HG02571 (cell line): ENCODE results near the gene IGF1R.
A peak's percentile ranks its signal among the peaks of the same experiment; 100 is the strongest.

Experiments
- ATAC-seq: cut with Tn5 transposase; IDR thresholded peaks from one replicate; pipeline ENCODE4 v1.9.1; 2021; ENCODE audit warnings: mild to moderate bottlenecking, moderate library complexity; ENCODE audit not compliant: unreplicated experiment

The IGF1R gene

DNA sequence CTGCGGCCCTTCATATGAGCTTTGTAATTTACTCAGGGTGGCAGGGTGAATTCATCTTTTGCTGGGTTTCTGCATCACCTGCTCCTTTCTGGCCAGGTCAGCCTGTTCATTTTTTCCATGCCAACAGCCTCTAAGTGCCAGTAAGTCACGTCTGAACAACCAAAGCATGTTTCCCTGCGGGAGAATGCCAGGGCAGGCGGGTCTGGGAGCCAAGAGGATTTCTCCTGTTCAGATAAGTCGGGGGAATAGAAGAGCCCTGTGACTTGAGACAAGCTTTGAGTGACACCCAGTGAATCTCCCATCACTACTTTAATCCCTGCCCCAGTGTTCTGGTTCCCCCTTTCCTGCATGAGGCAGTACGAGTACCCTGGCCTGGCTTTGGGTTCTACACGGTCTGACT, 206.2 kb downstream of the IGF1R start:
- no peak for ATAC-seq

DNA sequence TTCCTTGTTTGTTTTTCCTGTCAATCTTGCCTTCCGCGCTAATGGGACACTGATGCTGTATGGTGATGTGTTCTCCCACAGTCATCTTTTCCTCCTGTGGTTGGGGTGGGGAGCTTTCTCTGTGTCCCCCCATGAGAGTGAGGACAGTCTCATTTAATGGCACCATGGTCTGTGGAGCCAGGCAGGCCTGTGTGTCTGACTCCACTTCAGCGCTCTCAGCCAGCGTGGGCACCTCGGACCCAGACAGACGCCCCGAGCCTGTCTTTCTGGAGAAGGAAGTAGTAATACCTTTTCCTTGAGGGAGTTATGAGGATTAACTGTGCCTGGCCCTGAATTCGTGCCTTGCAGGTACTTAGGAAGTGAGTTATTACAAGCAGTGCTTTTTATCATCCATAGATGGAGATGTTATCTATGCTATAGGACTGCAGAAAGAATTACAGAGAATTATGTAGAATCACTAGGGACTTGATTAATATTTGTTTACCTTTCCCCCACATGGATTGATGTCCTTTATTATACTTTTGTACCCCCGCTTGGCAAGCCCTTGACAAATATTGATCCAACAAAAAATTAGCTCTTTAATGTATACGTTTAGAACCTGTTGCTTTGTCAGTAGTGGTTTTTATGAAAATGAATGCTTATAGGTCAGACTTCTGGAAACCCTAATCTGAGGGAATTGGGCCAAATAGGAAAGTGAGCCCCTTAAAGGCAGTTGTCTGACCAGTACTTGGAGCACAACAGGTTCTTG, 206.9 kb downstream of the IGF1R start:
- ATAC-seq = no peak

DNA sequence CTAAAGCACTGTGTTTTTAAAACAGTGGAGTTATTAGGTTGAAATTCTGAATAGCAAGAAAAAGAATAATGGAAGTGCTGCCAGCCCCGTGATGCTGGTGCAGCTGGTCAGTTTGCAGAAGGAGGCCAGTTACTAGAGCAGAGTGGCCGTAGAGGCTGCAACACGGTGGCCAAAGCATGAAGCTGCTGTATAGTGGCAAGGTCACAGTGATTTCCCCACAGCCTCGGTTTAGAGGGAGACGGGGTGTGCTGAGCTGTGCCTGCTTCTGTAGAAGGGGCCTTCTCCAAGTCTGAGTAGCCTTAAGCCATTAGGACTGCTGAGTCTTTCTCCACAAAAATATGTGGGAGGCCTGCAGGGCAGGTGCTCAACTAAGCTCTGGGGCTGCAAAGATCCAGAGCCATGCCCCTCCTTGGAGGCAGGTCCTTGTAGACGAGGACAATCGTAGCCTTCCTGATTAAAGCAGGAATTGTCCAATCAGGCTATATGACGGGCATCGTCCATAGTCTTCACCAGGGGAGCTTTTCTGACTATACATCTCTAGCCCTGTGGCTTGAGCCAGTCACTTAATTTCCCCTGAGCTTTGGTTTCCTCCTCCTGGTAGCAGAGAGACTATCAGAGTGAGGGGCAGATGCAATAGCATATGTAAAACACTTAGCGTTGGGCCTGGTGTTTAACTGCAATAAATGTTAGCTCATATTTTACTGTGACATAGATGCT, 207.6 kb downstream of the IGF1R start:
- ATAC-seq = no peak

DNA sequence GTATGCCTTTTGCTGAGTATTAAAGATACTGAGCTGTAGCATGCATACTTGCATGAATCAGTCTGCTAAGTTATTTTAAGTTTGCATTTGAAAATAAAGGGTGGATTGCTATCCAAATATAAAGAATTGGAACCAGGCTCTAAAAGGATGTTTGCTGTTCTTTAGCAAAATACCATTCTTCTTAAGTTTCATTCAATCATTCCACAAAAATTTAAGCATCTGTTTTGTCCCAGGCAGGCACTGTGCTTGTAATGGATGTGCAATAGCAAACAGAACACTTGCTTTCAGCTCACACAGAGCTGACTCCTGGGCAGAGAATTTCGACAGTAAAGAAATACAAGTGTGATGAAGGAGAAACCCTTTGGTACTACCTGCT, 208.2 kb downstream of the IGF1R start:
- no peak for ATAC-seq

DNA sequence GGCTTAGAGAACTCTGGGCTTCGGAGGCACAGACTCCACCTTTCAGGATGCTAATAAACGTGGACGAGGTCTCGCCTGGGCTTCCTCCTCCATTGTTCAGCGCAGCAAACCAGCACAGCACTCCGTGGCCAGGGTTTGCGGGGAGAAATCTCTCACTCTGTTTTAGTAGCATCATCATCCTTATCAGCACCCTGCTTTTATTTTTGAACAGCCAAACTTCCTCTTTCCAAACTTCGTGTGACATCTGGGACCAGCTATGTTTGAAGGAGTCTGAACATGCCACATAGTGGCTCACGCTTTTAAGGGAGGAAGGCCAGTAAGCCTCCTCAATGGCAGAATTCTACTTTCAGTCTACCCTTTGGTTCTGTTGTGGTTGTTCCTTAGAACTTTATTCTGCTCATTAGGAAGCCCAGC, 210.3 kb downstream of the IGF1R start:
- no peak for ATAC-seq

DNA sequence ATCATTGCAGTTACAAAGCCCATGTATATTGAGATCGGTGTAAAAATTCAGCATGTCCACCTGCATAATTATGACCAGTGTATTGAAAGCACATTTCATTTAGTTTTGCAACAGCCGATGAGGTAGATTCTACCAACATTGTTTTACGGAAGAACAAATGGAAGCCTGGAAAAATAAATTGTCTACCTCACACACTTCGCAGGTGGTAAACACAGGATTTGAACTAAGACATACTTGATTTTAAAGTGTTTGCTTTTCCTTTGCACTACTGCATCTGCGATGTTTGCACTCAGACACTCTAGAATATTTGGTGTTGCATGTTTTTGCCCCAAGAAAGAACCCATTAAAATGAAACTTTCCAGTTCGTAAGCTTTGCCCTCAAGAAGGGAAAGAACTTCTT, 210.8 kb downstream of the IGF1R start:
- ATAC-seq = no peak

DNA sequence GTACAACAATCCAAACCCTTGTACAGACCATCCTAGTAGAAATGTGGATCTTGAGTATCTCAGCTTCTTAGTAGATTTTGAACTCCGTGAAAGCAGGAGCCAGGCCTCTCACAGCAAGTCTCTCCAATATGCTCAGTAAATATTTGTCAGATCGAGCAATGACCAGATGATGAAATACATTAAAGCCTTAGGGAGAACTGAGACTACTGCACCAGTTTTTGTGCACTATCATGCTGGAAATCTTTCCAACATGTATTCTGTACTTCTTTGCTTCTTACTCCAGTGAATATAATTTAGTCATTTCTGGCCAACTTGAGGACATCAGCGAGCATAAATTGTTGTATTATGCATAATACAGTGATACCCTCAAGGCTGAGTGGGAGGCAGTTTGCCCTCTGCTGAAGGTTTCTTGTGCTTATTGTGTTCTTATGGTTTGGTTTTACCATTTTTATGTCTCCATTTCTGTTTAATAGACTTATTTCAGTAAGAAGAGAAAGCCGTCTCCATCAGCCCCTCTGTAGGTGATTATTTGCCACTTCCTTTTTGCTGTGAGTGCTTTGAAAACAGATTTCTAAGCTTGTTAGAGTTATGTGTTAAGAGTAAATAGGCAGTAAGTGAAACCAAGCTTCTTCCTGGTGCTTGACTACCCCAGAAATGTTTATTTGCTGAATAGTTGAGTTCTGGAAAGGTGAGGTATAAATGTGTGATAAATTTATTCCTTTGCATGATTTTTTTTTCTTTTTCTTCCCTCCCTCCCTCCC, 212.1 kb downstream of the IGF1R start:
- no peak for ATAC-seq

DNA sequence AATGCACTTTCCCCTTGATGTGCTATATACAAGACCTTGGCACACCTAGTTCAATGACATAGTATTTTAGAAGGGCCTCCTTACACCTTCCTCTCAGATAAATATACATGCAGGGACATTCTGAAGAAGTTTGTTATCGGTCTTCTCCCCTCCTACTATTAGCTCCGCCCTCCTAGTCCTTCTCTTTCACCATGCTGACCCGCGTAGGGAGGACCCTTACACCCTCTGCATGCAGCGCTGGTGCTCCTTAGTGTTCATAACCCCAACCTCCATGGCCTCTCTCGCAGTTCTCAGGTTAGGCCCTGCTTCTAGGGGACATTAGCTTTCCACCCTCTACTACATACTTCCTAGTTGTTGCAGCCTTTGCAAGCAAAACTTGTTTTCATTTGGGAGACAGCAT, 212.8 kb downstream of the IGF1R start:
- ATAC-seq = no peak

DNA sequence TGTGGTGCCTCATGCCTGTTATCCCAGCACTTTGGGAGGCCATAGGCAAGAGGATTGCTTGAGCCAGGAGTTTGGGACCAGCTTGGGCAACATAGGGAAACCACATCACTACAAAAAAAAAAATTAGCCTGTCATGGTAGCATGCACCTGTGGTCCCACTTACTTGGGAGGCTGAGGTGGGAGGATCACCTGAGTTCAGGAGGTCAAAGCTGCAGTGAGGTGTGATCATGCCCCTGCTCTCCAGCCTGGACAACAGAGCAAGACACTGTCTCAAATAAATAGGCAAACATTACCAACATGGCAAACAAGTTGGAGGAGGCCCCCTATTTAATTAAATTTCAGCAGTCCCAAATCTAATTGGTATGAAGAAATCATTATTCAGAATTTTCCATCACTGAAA, 215.6 kb downstream of the IGF1R start:
- ATAC-seq = no peak

DNA sequence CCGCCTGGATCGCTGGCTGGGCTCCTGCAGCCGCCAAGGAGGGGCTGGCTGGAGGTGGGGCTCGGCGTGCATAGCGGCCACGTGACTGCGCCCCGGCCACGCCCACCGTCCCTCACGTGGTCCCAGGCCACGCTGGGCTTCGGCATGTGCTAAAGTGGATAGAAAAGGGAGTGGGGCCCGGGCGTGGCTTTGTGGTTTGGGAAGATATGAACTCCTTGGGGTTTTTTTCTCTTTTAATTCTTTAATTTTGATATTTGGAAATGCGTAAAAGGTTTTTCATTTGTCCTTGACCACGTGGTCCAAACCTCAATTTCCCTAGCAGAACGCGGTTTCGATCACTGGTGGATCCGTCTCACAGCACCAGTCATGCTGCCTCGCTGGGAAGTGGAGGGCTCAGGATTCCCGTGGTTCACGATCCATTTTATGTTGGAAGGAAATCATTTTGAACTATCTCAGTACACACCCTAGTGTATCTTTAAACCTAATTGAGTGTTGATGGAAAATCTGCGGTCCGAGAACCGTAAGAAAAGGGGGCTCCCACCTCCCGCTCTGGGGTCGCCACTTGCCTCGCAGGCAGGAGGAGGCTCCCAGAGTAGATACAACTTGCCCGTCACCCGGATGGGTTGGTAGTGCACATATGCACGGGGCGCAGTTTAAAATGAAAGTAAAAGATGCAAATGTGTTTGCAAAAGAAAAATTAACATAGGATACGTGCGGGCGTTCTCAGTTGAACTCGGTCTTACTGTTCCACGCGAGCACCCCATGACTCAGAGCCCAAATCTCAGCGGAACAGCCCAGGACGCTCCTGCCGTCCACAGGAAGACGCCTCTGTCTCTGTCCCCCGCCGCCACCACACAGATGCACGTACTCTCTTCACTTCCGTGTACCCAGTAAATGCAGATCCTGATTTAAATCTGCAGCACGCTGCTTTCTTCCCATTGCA, 217.3 kb downstream of the IGF1R start:
- ATAC-seq = peak; percentile 96

DNA sequence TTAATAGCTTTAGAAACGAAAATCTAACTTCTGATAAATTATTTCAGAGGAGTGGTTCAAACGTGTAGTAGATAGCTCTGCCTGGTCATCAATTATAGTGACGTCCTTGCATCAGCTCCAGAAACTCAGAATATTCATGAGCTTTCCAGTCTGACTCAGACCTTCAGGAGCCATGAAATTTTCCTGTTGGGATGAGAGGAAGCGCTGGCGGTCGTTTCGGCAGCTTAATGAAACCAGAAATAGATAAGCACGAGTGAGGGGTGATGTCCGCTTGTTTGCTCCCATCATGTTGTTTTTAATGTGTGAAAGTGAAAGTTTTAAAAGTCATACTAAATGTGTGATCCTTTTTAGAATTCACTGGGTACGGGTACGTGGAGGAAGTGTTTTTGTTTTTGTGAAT, 218.2 kb downstream of the IGF1R start:
- no peak for ATAC-seq

DNA sequence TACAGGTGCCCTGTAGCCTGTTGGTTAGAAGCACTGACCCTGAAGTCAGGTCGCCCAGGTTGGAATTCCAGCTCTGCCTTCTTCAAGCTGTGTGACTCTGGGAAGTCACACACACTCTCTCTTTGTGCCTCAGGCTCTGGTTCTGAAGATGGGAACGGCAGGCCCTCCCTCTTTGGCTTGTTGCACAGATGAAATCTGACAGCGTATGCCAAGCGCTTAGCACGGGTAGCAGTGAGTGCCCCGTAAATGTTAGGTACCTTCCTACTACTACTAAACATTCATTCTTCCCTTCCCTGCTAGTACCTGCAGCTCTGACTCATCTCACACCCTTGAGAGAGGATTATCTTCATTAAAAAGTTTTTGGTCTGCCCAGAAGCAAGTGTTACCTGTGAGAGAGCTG, 220.2 kb downstream of the IGF1R start:
- ATAC-seq = no peak

DNA sequence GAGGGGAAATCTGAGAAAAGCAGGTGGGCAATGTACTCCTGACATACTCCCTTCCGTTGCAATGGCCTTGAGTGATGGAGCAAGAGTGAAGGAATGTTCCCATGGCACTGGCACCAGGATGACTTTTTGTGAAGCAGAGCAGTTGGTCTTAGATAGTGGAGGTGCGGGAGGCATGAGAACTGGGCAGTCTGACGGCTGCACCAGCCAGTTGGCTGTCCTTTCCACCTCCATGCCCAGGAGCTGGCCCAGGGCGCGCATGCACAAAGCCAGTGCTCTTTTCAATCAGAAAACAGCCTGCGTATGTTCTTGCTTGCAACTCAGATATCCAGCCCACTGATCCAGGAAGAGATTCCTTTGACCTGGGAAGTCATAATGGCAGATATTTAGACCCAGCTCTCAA, 222.4 kb downstream of the IGF1R start:
- no peak for ATAC-seq

DNA sequence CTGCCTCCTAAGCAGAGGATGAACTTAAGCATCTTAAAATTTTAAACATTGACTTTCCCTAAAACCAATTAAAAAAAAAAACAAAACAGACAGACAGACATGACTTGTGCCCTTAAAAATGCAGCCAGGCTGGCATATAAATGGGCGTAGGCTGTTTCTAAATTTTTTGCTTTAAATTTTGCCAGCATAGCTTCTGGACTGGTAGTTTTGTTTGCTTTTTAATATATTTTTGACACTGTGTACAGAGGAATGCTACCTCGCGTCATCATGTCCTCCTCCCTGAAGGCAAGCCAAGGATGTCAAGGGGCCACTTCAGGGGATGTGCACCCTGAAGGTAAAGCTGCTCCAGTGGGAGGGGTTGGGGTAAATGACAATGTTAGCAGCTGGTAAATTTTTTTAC, 224.4 kb downstream of the IGF1R start:
- ATAC-seq = no peak

DNA sequence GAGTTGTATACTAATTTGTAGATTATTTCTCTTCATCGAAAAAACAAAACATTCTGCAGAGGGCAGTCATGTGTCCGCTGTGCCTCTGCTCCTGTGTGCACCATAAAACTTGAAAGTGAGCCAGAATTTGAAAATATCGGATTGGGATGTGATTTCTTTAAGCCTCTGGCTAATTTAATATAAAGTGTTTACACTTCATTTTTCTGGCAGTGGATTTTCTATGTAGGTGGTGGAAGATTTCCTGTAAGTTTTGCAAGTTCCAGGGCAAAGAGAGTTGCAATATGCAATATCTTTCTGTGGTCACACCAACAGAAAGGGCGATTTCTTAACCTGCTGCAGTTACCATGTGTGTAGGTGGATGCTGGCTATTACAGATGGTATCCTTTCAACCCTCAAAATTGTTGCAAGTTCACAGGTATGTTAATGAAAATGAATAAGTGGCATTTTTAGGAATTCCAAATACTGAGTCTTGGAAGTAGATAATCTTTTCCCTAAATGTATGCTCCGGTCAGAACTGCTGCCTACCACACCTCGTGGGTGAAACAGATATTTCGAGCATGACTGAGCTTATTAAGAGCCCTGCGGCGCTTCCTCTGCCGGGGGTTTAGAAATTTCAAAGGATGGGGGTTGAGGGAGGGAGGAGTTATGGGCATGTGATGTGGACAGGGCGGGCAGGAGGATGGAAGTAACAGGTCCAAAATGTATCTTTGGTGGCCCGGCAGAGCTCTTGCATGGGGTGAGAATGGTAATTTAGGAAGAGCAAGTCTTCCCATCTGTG, 225.3 kb downstream of the IGF1R start:
- ATAC-seq = no peak

DNA sequence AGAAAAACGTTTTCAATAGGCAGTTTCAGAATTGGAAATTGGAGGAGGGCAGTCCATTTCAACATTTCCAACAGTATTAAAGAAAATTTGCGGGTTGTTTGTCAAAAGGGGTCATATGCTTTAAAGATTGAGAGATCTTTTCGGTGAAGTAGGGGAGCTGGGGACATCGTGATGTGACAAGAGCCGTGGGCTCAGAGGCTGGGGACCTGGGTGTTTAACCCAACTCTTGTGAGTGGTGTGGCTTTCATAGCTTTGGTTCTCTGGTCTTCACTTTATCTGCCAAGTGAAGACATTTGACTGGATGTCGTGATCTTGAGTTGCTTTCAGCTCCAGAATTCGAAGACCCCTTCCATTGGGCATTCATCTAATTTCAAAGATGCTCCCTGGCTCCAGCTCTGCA, 226.0 kb downstream of the IGF1R start:
- ATAC-seq = no peak

DNA sequence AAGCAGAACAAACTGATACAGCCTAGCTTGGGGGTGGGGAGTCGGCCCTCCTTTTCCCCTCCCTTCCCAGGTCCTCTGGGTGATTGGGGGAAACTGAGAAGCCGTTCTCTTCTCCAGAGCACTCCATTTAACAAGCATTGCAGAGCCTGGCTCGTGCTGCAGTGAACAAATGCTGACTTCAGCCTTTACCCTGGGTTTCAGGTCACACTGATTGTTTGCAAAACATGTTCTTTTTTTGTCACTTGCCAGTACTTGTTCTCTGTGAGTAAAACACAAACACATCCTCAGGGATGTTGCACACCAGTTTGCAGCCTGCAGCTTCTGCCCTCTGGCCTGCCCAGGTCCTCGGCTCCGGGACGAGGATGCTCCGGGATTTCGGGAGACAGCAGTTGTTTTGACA, 226.4 kb downstream of the IGF1R start:
- ATAC-seq = no peak

DNA sequence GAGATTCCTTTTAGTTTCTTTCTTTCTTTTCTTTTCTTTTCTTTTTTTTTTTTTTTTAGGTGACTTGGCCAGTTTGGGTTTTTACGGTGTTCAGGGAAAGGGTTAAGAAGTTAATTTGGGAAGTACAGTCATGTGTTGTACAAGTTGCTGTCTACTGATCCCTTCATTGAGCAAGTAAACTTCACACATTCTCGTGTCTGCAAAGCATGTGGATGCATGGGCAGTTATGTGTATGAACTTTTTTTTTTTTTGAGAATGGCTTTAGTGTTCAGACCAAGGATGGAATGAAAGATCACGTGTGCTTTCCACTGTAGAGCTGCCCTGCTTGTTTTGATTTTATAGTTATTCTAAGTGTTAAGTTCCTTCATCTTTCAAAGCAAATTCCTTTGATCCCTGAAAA, 227.0 kb downstream of the IGF1R start:
- ATAC-seq = no peak

DNA sequence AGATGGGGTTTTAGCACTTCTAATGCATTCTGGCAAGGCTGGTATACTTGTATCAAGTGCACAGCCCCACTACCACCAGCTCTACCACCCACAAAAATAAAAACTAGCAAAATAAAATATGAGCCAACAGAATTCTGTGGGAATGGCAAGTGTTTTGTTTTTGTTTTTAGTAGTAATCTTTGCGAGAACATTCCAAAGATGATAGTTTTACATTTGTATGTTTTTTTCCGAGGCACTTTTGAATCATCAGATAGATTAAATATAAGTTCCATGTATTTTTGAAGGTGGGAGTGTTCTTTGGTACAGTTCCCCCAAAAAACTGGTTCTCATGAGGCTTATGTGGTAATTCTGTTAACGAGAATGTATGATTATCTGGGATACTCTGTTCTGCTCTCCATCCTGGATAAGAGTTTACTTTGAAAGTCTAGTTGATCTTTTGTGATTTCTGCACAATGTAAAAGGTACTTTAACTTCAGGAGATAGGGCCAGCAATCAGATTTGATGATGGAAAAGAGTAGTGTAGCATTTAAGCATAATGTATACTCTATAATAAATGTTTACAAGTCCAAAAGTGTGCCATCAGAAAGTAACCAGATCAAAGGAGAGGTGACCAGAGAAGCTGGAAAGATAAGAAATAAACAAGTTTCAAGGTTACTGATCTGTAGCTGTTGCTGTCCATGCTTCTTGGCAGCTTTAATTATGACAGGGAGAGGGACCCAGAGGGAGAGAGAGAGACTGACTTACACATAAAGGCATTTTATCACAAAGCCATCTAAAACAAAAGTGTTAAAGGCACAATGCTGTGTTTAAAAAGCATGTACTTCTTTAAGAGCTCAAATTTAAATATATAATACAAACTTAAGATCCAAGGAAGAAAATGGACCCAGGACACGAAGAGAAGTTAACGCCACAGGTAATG, 228.4 kb downstream of the IGF1R start:
- no peak for ATAC-seq
